Osteocyte (in vitro differentiated cells): ENCODE measurements around the gene GPX3. TPM values are rescaled to one million over a fixed set of nuclear protein-coding genes. Genes with fewer than 3 reads are reported as not detected.

Experiments used
- DNase-seq: peaks from one replicate; pipeline ENCODE4 v3.0.0; 2021; ENCODE audit warnings: mixed read lengths; ENCODE audit not compliant: unreplicated experiment; ENCODE audit errors: extremely low spot score
- H3K27ac Mint-ChIP-seq: one replicate; pipeline ENCODE4 v1.8.0; 2021; ENCODE audit warnings: mild to moderate bottlenecking, mixed read lengths; ENCODE audit not compliant: unreplicated experiment
- H3K27me3 Mint-ChIP-seq: one replicate; pipeline ENCODE4 v1.8.0; 2021; ENCODE audit warnings: mixed read lengths; ENCODE audit not compliant: unreplicated experiment
- H3K36me3 Mint-ChIP-seq: one replicate; pipeline ENCODE4 v1.8.0; 2021; ENCODE audit warnings: mixed read lengths; ENCODE audit not compliant: unreplicated experiment
- H3K4me1 Mint-ChIP-seq: one replicate; pipeline ENCODE4 v1.8.0; 2021; ENCODE audit warnings: mixed read lengths; ENCODE audit not compliant: unreplicated experiment
- H3K4me3 Mint-ChIP-seq: one replicate; pipeline ENCODE4 v1.8.0; 2021; ENCODE audit warnings: mild to moderate bottlenecking, moderate library complexity, mixed read lengths; ENCODE audit not compliant: unreplicated experiment
- H3K9me3 Mint-ChIP-seq: one replicate; pipeline ENCODE4 v1.8.0; 2021; ENCODE audit warnings: mixed read lengths; ENCODE audit not compliant: unreplicated experiment
- total RNA-seq: library from RNA; stranded (reverse); gene quantifications from 2 replicates; pipeline ENCODE4 v1.2.1, GENCODE V29; 2021
- TF ChIP-seq, protein P1 (sequence below): fragments of 200-600 bp; sonication (generic); IDR thresholded peaks from 2 replicates; pipeline ENCODE4 v1.5.0; 2021; ENCODE audit warnings: antibody characterized with exemption, mild to moderate bottlenecking, moderate library complexity

Gene GPX3
- total RNA-seq, 1 donor from 2014 or later = 1.1 TPM

DNA sequence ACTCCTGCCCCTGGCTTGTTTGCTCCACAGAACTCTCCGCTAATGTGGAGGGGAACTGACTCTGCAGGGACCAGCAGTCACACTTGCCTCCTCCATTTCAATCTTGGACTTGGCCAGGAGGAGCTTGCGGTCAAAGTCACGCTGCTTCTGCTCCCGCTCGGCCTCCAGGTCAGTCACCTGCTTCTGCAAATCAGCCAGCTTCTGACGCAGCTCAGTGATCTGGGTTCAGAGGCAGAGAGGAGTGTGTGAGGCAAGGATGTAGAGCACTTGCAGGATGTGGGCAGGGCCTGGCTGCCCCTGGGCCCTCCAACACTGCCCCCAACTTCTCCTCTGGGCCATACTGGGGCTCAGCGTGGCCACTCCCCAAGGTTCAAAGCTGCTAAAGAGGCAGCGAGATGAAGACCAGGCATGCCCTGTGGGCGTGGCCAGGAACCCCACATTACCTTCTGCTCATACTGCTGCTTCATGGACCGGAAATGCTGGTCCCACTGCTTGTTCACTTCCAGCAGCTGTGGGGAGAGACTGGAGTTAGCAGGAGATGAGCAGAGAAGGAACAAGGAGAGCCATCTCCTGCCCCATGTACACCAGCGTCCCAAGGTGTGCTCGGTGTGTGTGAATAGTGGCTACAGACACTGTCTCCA, 22.2 kb downstream of the GPX3 start:
- H3K4me1 Mint-ChIP-seq = peaks cover 12% of the 10 kb centered on the region
- TF ChIP-seq, protein P1, sequence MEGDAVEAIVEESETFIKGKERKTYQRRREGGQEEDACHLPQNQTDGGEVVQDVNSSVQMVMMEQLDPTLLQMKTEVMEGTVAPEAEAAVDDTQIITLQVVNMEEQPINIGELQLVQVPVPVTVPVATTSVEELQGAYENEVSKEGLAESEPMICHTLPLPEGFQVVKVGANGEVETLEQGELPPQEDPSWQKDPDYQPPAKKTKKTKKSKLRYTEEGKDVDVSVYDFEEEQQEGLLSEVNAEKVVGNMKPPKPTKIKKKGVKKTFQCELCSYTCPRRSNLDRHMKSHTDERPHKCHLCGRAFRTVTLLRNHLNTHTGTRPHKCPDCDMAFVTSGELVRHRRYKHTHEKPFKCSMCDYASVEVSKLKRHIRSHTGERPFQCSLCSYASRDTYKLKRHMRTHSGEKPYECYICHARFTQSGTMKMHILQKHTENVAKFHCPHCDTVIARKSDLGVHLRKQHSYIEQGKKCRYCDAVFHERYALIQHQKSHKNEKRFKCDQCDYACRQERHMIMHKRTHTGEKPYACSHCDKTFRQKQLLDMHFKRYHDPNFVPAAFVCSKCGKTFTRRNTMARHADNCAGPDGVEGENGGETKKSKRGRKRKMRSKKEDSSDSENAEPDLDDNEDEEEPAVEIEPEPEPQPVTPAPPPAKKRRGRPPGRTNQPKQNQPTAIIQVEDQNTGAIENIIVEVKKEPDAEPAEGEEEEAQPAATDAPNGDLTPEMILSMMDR = no peak
- no peak for DNase-seq
- H3K4me3 Mint-ChIP-seq = no peak overlapping the region
- H3K27ac Mint-ChIP-seq = no peak overlapping the region
- peaks cover 41% of the 10 kb centered on the region for H3K36me3 Mint-ChIP-seq
- no peaks in the 10 kb centered on the region for H3K27me3 Mint-ChIP-seq
- no peaks in the 10 kb centered on the region for H3K9me3 Mint-ChIP-seq

DNA sequence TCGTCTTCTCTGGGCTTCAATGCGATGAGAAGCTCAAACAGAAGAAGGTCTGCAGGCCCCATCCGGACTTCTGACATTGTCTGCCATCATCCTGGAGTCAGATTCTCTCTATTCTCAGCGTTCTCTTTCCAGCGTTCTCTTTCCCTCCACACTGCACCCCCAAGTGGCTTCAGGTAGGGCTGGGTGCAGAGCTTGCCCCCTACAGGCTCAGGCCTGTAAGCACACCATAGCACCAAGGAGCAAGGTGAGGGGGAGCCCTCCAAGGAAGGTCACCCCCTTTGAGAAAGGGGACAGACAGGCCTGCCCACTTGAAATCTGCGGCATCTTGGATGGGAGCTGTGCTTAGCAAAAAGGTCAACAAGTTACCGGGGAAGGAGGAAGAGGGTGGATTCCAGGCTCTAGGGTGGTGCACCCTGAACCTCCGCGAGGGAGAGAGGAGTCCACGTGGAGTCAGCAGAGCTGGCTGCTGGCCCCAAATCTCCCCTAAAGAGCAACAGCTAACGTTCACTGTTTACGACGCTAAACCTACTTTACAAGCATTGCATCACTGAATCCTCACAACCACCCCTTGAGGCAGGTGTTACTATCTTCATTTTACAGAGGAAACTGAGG, 27.5 kb downstream of the GPX3 start:
- H3K4me1 Mint-ChIP-seq = no peaks in the 10 kb centered on the region
- H3K27ac Mint-ChIP-seq = no peak overlapping the region
- H3K36me3 Mint-ChIP-seq = peaks cover 24% of the 10 kb centered on the region
- TF ChIP-seq, protein P1 = peak; percentile 68
- no peak for DNase-seq
- no peaks in the 10 kb centered on the region for H3K27me3 Mint-ChIP-seq
- H3K9me3 Mint-ChIP-seq = no peaks in the 10 kb centered on the region
- no peak overlapping the region for H3K4me3 Mint-ChIP-seq

DNA sequence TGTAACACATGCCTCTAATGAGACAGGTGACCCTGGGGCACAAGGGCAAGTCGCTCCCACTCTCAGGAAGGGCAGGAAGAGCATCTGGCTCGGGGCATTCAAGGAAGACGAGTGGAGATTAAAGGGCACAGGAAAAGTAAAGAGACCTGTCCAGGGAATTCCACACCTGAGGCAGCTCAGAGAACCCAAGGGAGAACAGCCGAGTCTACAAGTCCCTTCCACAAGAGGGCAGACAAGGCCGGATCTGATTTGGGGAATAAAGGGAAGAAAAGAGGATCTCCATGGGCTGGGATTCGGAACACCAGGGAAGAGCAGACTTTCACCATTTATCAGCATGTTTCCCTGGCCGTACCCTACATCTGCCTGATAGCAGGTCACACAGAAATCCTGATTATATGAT, 28.1 kb downstream of the GPX3 start:
- Mint-ChIP-seq H3K4me3 (no peak overlapping the region), H3K36me3 (peaks cover 20% of the 10 kb centered on the region), H3K27me3 (no peaks in the 10 kb centered on the region), H3K9me3 (no peaks in the 10 kb centered on the region), H3K27ac (no peak overlapping the region), H3K4me1 (no peaks in the 10 kb centered on the region)
- DNase-seq = no peak
- TF ChIP-seq, protein P1 = peak; percentile 37

DNA sequence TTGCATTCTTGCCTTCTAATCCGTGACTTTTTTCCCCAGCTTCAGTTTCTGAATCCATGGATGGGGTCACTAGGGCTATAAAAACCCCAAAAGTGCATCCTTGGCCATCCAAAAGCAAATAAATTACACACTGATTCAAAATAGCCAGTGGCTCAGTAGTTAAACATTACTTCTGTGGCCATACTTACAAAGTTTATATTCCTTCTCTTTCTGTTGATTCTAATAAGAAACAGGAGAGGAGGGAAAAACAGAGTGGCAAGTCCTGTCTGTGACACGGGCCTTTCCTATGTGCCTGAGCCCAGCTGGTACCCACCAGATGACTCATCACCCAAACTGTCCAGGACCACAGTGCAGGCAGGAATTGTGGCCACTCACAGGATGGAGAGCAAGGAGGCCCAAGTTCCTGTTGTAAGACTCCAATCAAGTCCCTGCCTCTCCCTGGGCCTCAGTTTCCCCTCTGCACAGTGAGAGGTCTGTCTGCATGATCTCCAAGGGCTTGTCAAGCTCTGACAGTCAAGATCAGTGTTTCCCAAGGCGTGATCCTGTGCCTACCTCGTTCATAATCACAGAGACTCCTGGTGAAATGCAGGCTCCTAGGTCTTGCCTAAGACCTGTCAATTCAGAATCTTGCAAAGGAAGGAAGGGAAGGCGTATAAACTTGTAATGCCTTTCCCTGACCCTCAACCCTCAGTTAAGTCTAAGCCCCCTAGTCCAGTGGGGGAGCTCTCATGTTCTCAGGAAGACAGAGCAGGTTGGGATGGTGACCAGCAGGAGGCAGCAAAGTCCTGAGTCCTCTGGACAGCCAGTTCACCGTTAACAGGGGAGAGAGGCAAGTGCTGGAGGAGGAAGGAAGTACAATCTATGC, 30.9 kb downstream of the GPX3 start:
- Mint-ChIP-seq H3K9me3 (no peaks in the 10 kb centered on the region), H3K27ac (peak overlapping the region; percentile 7), H3K36me3 (peaks cover 14% of the 10 kb centered on the region), H3K4me1 (no peaks in the 10 kb centered on the region), H3K27me3 (no peaks in the 10 kb centered on the region), H3K4me3 (no peak overlapping the region)
- DNase-seq = no peak
- TF ChIP-seq, protein P1 = peak; percentile 84
